Measurements from ENCODE around the gene MEP1A.

The MEP1A gene

GRCh38 chr6:46888578-46888977 lies 95.4 kb downstream of the MEP1A start:
- intact Hi-C loops (cut with DNase I) = no loop called here
- DNase-seq = no peak
